HL-60 (cell line): ENCODE data around the gene GPR149.
"Not testable (repeated sequence)": the region's sequence is repeated elsewhere in the genome, so short reads cannot be mapped to it uniquely, and the experiment has no call there.

Source experiments
- DNase-seq, 2 experiments: peaks; one replicate each; pipeline ENCODE4 v3.0.0-alpha.2; 2010 to 2020; ENCODE audit warnings: low read depth in 1 of 2, low spot score in 1 of 2
- H3K27ac ChIP-seq: fragments of 250-450 bp; sonication (Bioruptor Pico); replicated peaks from 2 replicates; pipeline ENCODE4 v1.5.1; 2020; ENCODE audit warnings: mild to moderate bottlenecking, moderate library complexity
- H3K27me3 ChIP-seq: fragments of 250-450 bp; sonication (Bioruptor Pico); 2 replicates; pipeline ENCODE4 v1.5.1; 2021; ENCODE audit warnings: mild to moderate bottlenecking, moderate library complexity; ENCODE audit not compliant: insufficient read depth, poor library complexity, severe bottlenecking
- H3K4me3 ChIP-seq: replicated peaks from 2 replicates; pipeline ENCODE4 v1.5.1; 2011; ENCODE audit warnings: mild to moderate bottlenecking, control low read depth, low read length; ENCODE audit not compliant: insufficient read depth
- GABPA ChIP-seq: IDR thresholded peaks from 2 replicates; pipeline ENCODE4 v1.6.1; 2012; ENCODE audit warnings: low read depth
- POLR2AphosphoS5 ChIP-seq: IDR thresholded peaks from 2 replicates; pipeline ENCODE4 v1.6.1; 2012; ENCODE audit warnings: low read depth
- SPI1 ChIP-seq: IDR thresholded peaks from 2 replicates; pipeline ENCODE4 v1.6.1; 2012; ENCODE audit warnings: low read depth, mild to moderate bottlenecking, borderline replicate concordance
- TF ChIP-seq, protein P1 (sequence below): IDR thresholded peaks from one replicate; pipeline ENCODE4 v1.5.1; 2011; ENCODE audit warnings: low read length, control low read depth, inconsistent platforms; ENCODE audit not compliant: insufficient read depth
- TF ChIP-seq, protein P2 (sequence below): IDR thresholded peaks from 2 replicates; pipeline ENCODE4 v1.6.1; 2012; ENCODE audit warnings: low read depth; ENCODE audit not compliant: insufficient replicate concordance

Gene GPR149

DNA sequence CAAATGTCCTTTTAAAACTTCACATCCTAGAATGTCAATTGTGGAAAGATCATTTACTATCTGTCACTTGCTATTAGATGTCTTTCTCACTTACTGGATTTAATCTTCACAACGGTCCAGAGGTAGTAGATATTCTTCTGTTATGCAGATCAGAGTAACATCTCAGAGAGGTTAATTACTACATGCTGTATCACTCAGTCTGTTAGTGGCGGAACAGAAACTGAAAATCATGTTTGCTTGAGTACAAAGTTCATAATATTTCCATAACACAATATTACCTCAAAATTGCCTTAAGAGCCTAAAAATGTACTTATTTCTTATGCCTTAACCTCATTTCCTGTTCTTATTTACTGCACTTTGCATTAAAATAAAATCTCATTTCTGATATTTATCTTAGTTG is 28.6 kb upstream of the GPR149 start:
- no peak overlapping the region for H3K27ac ChIP-seq
- TF ChIP-seq GABPA (no peak), POLR2AphosphoS5 (no peak), SPI1 (no peak)
- TF ChIP-seq, protein P1, sequence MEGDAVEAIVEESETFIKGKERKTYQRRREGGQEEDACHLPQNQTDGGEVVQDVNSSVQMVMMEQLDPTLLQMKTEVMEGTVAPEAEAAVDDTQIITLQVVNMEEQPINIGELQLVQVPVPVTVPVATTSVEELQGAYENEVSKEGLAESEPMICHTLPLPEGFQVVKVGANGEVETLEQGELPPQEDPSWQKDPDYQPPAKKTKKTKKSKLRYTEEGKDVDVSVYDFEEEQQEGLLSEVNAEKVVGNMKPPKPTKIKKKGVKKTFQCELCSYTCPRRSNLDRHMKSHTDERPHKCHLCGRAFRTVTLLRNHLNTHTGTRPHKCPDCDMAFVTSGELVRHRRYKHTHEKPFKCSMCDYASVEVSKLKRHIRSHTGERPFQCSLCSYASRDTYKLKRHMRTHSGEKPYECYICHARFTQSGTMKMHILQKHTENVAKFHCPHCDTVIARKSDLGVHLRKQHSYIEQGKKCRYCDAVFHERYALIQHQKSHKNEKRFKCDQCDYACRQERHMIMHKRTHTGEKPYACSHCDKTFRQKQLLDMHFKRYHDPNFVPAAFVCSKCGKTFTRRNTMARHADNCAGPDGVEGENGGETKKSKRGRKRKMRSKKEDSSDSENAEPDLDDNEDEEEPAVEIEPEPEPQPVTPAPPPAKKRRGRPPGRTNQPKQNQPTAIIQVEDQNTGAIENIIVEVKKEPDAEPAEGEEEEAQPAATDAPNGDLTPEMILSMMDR, result no peak
- TF ChIP-seq, protein P2, sequence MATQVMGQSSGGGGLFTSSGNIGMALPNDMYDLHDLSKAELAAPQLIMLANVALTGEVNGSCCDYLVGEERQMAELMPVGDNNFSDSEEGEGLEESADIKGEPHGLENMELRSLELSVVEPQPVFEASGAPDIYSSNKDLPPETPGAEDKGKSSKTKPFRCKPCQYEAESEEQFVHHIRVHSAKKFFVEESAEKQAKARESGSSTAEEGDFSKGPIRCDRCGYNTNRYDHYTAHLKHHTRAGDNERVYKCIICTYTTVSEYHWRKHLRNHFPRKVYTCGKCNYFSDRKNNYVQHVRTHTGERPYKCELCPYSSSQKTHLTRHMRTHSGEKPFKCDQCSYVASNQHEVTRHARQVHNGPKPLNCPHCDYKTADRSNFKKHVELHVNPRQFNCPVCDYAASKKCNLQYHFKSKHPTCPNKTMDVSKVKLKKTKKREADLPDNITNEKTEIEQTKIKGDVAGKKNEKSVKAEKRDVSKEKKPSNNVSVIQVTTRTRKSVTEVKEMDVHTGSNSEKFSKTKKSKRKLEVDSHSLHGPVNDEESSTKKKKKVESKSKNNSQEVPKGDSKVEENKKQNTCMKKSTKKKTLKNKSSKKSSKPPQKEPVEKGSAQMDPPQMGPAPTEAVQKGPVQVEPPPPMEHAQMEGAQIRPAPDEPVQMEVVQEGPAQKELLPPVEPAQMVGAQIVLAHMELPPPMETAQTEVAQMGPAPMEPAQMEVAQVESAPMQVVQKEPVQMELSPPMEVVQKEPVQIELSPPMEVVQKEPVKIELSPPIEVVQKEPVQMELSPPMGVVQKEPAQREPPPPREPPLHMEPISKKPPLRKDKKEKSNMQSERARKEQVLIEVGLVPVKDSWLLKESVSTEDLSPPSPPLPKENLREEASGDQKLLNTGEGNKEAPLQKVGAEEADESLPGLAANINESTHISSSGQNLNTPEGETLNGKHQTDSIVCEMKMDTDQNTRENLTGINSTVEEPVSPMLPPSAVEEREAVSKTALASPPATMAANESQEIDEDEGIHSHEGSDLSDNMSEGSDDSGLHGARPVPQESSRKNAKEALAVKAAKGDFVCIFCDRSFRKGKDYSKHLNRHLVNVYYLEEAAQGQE, result no peak
- no peaks in the 10 kb centered on the region for H3K27me3 ChIP-seq
- no peak for DNase-seq
- no peak overlapping the region for H3K4me3 ChIP-seq

DNA sequence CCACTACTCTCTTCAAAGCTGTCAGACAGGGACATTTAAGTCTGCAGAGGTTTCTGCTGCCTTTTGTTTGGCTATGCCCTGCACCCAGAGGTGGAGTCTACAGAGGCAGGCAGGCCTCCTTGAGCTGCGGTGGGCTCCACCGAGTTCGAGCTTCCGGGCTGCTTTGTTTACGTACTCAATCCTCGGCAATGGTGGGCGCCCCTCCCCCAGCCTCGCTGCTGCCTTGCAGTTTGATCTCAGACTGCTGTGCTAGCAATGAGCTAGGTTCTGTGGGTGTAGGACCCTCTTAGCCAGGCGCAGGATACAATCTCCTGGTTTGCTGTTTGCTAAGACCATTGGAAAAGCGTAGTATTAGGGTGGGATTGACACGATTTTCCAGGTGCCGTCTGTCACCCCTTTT is 9.1 kb upstream of the GPR149 start:
- DNase-seq, H3K27ac ChIP-seq, H3K27me3 ChIP-seq, H3K4me3 ChIP-seq: not testable (repeated sequence)

DNA sequence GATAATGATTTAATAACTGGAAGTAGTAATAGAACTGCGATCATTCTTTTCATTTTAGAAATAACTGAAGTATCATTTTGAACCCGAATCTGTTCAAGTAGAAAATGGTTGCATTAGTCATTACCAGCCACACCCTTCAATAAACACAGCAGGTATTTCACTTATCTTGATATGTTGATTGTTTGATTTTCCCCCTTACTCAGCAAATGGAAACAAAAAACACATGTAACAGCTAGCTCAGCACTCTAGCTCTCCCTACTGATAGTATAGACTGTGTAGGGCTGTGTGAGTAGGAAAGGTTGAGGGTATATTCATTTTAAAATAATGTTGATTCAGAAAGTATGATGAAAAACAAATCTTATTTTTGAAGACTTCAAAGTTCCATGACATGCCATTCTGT is 1.1 kb upstream of the GPR149 start:
- Histone ChIP-seq H3K4me3 (no peak overlapping the region), H3K27me3 (peaks cover 36% of the 10 kb centered on the region), H3K27ac (no peak overlapping the region)
- TF ChIP-seq, protein P1, result no peak
- TF ChIP-seq, protein P2, result no peak
- DNase-seq, result no peak

DNA sequence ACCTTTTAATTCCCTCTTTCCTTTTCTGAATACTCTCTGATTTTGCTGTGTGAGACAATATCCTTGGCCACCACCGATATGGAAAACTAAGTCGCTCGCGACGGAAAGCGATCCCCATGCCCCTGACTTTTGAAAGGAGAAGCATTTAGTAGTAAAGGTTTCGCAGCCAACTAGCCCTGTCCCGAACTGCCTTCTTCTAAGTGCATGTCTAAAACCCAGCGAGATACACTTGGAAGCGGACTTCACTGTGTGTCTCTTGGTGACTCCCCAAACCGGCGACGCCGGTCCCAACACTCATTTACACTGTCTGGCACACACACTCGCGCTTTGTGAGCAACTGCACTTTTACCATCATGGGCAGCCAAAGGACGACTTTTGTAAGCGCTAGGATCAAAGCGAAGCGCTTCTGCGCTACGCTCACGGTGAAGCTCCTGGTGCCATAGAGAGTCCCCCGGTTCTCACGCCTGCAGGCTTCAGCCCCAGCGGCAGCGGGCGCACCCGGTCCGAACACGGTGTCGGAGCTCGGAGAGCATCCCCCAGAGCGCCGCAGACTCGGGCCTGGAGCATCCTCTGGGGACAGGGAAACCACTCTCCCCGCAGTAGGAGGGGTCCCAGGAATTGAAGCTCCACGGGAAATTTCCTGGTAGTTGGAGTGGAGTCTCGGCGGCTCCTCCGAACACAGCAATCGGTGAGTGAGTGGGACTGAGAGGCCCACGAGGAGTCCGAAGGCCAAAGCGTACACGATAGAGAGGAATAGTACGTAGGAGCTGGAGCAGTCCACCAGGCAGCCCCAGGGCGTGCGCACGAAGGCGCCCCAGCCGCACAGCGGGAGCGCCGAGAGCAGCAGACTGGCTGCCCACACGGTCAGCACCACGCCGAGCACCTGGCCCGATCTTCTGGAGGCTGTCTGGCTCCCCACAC is 1.4 kb downstream of the GPR149 start:
- H3K27me3 ChIP-seq, result peaks cover 39% of the 10 kb centered on the region
- H3K27ac ChIP-seq, result no peak overlapping the region
- H3K4me3 ChIP-seq, result no peak overlapping the region; the same call in 1 of the 2 replicates
- TF ChIP-seq SPI1 (no peak), POLR2AphosphoS5 (no peak), GABPA (no peak)
- TF ChIP-seq, protein P1, result no peak
- TF ChIP-seq, protein P2, result no peak
- no peak for DNase-seq
